Kidney epithelial cell (primary cell): ENCODE measurements around the gene SPTB. TPM values are rescaled to one million over a fixed set of nuclear protein-coding genes. Genes with fewer than 3 reads are reported as not detected.

Experiments used
- DNase-seq: peaks from one replicate; pipeline ENCODE4 v3.0.0-alpha.2; 2010; ENCODE audit warnings: low read depth
- H3K27me3 ChIP-seq: 2 replicates; pipeline ENCODE4 v1.6.0; 2011; ENCODE audit warnings: low read length; ENCODE audit not compliant: control insufficient read depth, insufficient read depth
- H3K36me3 ChIP-seq: 2 replicates; pipeline ENCODE4 v1.5.1; 2011; ENCODE audit warnings: low read length; ENCODE audit not compliant: control insufficient read depth, insufficient read depth
- H3K4me3 ChIP-seq: 2 replicates; pipeline ENCODE4 v1.5.1; 2011; ENCODE audit warnings: low read depth, mild to moderate bottlenecking, control low read depth, low read length
- CTCF ChIP-seq: IDR thresholded peaks from 2 replicates; pipeline ENCODE4 v1.5.1; 2011; ENCODE audit warnings: mild to moderate bottlenecking, moderate library complexity, low read length, control low read depth, inconsistent platforms; ENCODE audit not compliant: insufficient read depth, poor library complexity, severe bottlenecking
- total RNA-seq: library from RNA; depleted of rRNA; stranded (reverse); fragments of >200 nt; gene quantifications from 2 replicates; pipeline ENCODE4 v1.2.3, GENCODE V29; 2015

Gene SPTB
- total RNA-seq, 1 donor from 2014 or later = 0.54 TPM

DNA sequence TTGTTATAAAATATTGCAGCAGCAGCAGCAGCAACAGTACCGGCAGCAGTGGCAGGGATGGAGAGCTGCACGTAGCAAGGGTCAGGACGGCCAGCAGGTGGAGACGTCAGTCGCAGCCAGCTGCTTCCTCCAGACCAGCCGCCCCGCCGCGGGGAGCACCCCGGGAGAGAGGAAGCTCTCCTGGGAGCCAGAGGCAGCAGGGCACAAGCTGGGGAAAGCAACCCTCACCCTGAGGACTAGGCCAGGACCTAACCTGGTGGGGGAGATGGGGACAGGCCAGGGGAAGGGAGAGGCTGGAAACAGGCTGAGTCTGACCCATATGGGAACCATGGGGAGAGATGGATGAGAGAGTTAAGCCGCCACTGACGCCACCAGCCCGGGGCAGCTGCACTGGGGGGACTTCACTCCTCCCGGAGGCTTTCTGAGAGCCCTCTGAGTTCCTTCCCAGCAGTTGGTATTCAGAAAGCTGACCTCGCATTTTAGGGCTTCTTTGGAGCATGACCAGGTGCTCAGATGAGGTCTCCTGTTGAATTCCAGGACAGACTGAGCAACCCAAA lies 56.3 kb downstream of the SPTB start:
- no peaks in the 10 kb centered on the region for H3K36me3 ChIP-seq
- no peak for DNase-seq
- peaks cover 7% of the 10 kb centered on the region for H3K27me3 ChIP-seq
- no peak overlapping the region for H3K4me3 ChIP-seq
- peak; percentile 90 for TF ChIP-seq CTCF

DNA sequence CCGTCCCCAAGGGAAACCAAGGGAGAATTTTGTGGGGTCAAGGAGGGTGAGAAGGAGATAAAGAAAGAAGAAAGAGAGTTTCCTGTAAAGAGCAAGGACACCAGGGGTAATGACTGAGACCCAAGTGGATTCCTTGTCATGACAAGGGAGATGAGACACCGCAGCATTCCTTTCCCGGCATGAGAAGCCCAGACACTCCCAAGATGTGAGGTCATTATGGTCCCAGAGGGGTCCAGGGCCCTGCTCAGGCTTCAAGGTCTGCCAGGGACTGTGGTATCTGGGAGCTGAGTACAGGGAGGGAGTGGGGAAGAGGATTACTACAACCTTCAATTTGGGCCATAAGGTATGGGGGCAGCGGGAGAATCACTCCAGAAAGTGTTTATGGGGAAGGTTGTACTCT lies 58.1 kb downstream of the SPTB start:
- no peak for TF ChIP-seq CTCF
- Histone ChIP-seq H3K27me3 (peaks cover under 1% of the 10 kb centered on the region), H3K36me3 (no peaks in the 10 kb centered on the region), H3K4me3 (no peak overlapping the region)
- no peak for DNase-seq

DNA sequence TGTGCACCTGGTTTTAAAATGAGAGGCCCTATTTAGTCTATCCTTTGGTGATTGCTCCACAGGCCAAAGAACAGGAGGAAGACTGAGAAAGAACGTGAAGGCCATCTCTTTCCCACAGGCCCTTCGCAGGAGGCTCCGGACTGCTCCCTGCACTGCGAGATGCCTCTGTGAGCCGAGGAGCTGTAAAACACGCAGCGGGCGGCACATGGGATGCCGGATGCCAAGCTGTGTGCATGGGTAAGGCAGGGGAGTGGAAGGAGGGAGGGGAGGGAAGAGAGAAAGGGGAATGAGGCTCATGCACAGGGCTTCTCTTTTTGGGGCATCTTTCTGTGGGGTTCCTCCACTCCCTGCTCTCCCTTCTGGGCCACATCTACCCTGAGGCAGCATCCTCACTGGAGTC lies 61.6 kb downstream of the SPTB start:
- TF ChIP-seq CTCF = no peak
- Histone ChIP-seq H3K4me3 (no peak overlapping the region), H3K27me3 (no peaks in the 10 kb centered on the region), H3K36me3 (no peaks in the 10 kb centered on the region)
- no peak for DNase-seq

DNA sequence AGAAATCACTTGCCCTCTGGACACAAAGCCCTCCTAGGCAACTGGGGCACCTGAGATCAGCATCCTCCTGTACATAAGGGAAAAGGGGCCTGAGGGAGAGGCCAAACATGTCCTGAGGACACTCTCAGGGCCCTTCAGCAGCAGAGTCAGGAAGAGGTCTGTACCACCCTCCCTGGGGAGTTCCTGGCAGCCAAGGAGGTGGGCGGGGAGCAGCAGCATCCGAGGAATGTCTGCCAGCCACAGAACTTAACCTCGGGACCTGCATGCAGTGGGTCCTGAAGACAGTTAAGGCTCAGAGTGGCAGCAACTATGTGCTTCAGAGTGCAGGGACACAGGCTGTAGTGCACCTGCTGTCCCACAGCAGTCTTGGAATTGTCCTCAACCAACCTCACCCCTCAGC lies 62.1 kb downstream of the SPTB start:
- Histone ChIP-seq H3K36me3 (no peaks in the 10 kb centered on the region), H3K27me3 (no peaks in the 10 kb centered on the region), H3K4me3 (no peak overlapping the region)
- no peak for TF ChIP-seq CTCF
- DNase-seq = no peak

DNA sequence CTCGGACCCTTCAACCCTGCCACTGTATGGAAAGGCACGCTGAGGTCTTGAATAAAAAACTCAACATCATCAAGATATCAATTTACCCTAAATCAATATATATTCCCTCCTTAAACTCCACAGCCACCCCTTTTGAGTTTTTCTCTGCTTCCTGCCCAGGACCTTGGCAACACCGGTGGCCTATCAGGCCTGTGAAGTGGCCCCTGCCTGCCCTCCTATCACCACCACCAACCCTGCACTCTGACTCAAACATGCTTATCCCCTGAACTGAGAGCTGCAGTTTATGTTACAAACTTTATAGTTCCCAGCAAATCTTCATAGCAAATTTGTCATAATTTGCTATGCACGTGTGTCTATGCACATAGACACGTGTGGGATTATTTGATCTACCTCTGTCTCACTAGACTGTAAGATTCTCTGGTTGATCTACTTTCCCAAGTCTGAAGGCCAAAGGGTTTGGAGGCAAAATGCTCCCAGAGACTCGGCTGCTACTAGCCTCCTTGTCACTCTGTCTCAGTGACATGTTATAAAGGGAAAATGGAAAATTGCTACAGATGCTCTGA lies 63.4 kb downstream of the SPTB start:
- Histone ChIP-seq H3K27me3 (no peaks in the 10 kb centered on the region), H3K4me3 (no peak overlapping the region), H3K36me3 (no peaks in the 10 kb centered on the region)
- TF ChIP-seq CTCF = no peak
- DNase-seq = no peak

DNA sequence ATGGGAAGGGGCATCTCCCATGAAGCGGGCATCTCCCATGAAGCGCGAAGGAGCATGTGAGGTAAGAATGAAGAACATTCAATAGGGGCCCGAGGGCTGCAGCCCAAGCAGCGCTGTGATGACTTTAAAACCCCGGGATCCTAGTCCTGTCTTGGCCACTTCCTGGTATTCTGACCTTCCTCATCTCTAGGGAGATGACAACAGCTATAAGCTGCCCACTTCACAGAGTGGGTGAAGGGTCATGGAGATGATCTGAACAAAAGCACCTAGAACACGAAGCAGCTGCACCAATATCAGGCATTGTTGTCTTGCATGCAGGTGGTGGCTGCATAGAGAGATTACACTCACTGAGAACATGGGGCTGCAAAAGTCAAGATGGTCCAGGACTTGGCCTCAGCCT lies 64.5 kb downstream of the SPTB start:
- DNase-seq = no peak
- Histone ChIP-seq H3K36me3 (no peaks in the 10 kb centered on the region), H3K27me3 (no peaks in the 10 kb centered on the region), H3K4me3 (no peak overlapping the region)
- TF ChIP-seq CTCF = no peak
